GM20000 (cell line): ENCODE data around the gene CTNNA3.

Experiments used
- DNase-seq: peaks from one replicate; pipeline ENCODE4 v3.0.0; 2012; ENCODE audit warnings: low spot score
- CTCF ChIP-seq: IDR thresholded peaks from 2 replicates; pipeline ENCODE4 v1.5.1; 2012; ENCODE audit warnings: mild to moderate bottlenecking, control low read depth; ENCODE audit errors: extremely low read depth, missing control alignments

Gene CTNNA3

GRCh38 chr10:66910671-66911070 lies 785.3 kb downstream of the CTNNA3 start:
- no peak for TF ChIP-seq CTCF
- DNase-seq, result no peak

GRCh38 chr10:66892871-66893270 lies 803.1 kb downstream of the CTNNA3 start:
- TF ChIP-seq CTCF, result no peak

GRCh38 chr10:66888237-66888636 lies 807.8 kb downstream of the CTNNA3 start:
- no peak for TF ChIP-seq CTCF
- no peak for DNase-seq

More at GRCh38 chr10:66892871-66893270, 803.1 kb downstream of the CTNNA3 start:
- no peak for DNase-seq

GRCh38 chr10:66886848-66887247 lies 809.1 kb downstream of the CTNNA3 start:
- no peak for TF ChIP-seq CTCF

GRCh38 chr10:66882271-66882670 lies 813.7 kb downstream of the CTNNA3 start:
- no peak for DNase-seq
- no peak for TF ChIP-seq CTCF

More at GRCh38 chr10:66886848-66887247, 809.1 kb downstream of the CTNNA3 start:
- DNase-seq, result no peak

- no peak for DNase-seq
- no peak for TF ChIP-seq CTCF
Observed at GRCh38 chr10:66881814-66882213, 814.2 kb downstream of the CTNNA3 start.

GRCh38 chr10:66880826-66881225 lies 815.2 kb downstream of the CTNNA3 start:
- no peak for DNase-seq
- no peak for TF ChIP-seq CTCF
